Measurements from ENCODE around the gene DENND6B.

The DENND6B gene

GRCh38 chr22:50298266-50298637 lies 28.6 kb downstream of the DENND6B start:
- no peak for DNase-seq
- no peaks in the 10 kb centered on the region for H3K36me3 ChIP-seq (ENCODE audit: control insufficient read depth, insufficient read depth, low read length)
- H3K9me3 ChIP-seq (ENCODE audit: control insufficient read depth, low read length) = no peaks in the 10 kb centered on the region
- H3K4me3 ChIP-seq (ENCODE audit: insufficient read depth, low read depth, low read length, poor library complexity, severe bottlenecking) = no peak overlapping the region
- no peak overlapping the region for H3K27ac ChIP-seq (ENCODE audit: insufficient read depth, low read length, poor library complexity, severe bottlenecking)
- H3K4me1 ChIP-seq (ENCODE audit: control insufficient read depth, insufficient read depth, low read length, poor library complexity, severe bottlenecking) = no peaks in the 10 kb centered on the region
- peaks cover 6% of the 10 kb centered on the region for H3K27me3 ChIP-seq (replicated peaks; ENCODE audit: control insufficient read depth, insufficient read depth, low read length, poor library complexity, severe bottlenecking)

GRCh38 chr22:50297510-50298265 lies 29.1 kb downstream of the DENND6B start:
- H3K9me3 ChIP-seq (ENCODE audit: control insufficient read depth, low read length) = no peaks in the 10 kb centered on the region
- DNase-seq = no peak
- peaks cover 9% of the 10 kb centered on the region for H3K27me3 ChIP-seq (replicated peaks; ENCODE audit: control insufficient read depth, insufficient read depth, low read length, poor library complexity, severe bottlenecking)
- no peak overlapping the region for H3K27ac ChIP-seq (ENCODE audit: insufficient read depth, low read length, poor library complexity, severe bottlenecking)
- no peak overlapping the region for H3K4me3 ChIP-seq (ENCODE audit: insufficient read depth, low read depth, low read length, poor library complexity, severe bottlenecking)
- no peaks in the 10 kb centered on the region for H3K36me3 ChIP-seq (ENCODE audit: control insufficient read depth, insufficient read depth, low read length)
- H3K4me1 ChIP-seq (ENCODE audit: control insufficient read depth, insufficient read depth, low read length, poor library complexity, severe bottlenecking) = no peaks in the 10 kb centered on the region

DNA sequence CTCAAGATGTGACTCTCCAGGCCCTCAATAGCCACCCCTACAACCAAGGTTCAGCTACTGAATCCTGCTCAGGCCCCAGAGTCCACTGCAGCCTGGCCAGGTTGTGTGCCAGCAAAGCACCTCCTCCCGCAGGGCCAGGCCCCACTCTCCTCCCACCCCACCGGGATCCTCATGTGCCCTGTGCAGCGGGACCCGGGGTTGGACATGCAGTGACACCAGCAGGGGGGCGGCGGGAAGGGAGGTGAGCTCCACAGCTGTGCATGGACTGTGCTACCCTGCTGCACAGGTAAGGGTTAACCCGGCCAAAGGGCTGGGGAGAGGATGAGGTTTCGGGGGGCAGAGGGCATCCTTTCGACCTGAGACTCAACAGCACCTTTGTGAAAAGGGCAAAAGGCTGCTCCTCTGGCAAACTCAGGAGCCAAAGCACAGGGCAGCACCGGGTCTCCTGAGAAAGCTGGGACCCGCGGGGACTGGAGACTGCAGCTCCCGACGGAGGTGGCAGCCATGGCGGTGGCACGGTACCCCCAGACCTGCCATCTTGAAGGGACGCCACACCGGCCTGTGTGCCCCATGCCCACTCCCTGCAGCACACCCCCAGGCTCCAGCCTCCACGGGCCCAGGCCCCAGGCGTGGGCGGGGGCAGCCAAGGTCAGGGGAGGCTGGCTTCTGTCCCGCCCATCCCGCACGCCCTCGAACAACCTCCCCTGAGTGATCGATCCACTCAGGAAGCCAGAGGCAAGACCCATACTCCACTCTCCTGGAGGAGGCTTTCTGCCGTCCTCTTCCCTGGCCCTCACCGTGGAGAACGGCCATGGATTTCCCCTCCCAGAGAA lies 29.9 kb downstream of the DENND6B start:
- no peaks in the 10 kb centered on the region for H3K9me3 ChIP-seq (ENCODE audit: control insufficient read depth, low read length)
- H3K36me3 ChIP-seq (ENCODE audit: control insufficient read depth, insufficient read depth, low read length) = no peaks in the 10 kb centered on the region
- no peaks in the 10 kb centered on the region for H3K4me1 ChIP-seq (ENCODE audit: control insufficient read depth, insufficient read depth, low read length, poor library complexity, severe bottlenecking)
- H3K27me3 ChIP-seq (replicated peaks; ENCODE audit: control insufficient read depth, insufficient read depth, low read length, poor library complexity, severe bottlenecking) = peaks cover 13% of the 10 kb centered on the region
- no peak overlapping the region for H3K4me3 ChIP-seq (ENCODE audit: insufficient read depth, low read depth, low read length, poor library complexity, severe bottlenecking)
- no peak overlapping the region for H3K27ac ChIP-seq (ENCODE audit: insufficient read depth, low read length, poor library complexity, severe bottlenecking)
- DNase-seq = no peak

- DNase-seq = no peak
- H3K27ac ChIP-seq (ENCODE audit: insufficient read depth, low read length, poor library complexity, severe bottlenecking) = no peak overlapping the region
- H3K27me3 ChIP-seq (replicated peaks; ENCODE audit: control insufficient read depth, insufficient read depth, low read length, poor library complexity, severe bottlenecking) = peaks cover 17% of the 10 kb centered on the region
- H3K4me3 ChIP-seq (ENCODE audit: insufficient read depth, low read depth, low read length, poor library complexity, severe bottlenecking) = no peak overlapping the region
- H3K36me3 ChIP-seq (ENCODE audit: control insufficient read depth, insufficient read depth, low read length) = no peaks in the 10 kb centered on the region
- H3K9me3 ChIP-seq (ENCODE audit: control insufficient read depth, low read length) = no peaks in the 10 kb centered on the region
- no peaks in the 10 kb centered on the region for H3K4me1 ChIP-seq (ENCODE audit: control insufficient read depth, insufficient read depth, low read length, poor library complexity, severe bottlenecking)
Observed at GRCh38 chr22:50294319-50294656, 32.5 kb downstream of the DENND6B start.

GRCh38 chr22:50293441-50294318 lies 33.1 kb downstream of the DENND6B start:
- Histone ChIP-seq H3K4me3 (ENCODE audit: insufficient read depth, low read depth, low read length, poor library complexity, severe bottlenecking) (no peak overlapping the region), H3K27ac (ENCODE audit: insufficient read depth, low read length, poor library complexity, severe bottlenecking) (no peak overlapping the region), H3K36me3 (ENCODE audit: control insufficient read depth, insufficient read depth, low read length) (no peaks in the 10 kb centered on the region)

GRCh38 chr22:50292643-50293440 lies 34.0 kb downstream of the DENND6B start:
- Histone ChIP-seq H3K4me1 (ENCODE audit: control insufficient read depth, insufficient read depth, low read length, poor library complexity, severe bottlenecking) (no peaks in the 10 kb centered on the region), H3K4me3 (ENCODE audit: insufficient read depth, low read depth, low read length, poor library complexity, severe bottlenecking) (no peak overlapping the region), H3K27ac (ENCODE audit: insufficient read depth, low read length, poor library complexity, severe bottlenecking) (no peak overlapping the region)

More at GRCh38 chr22:50293441-50294318, 33.1 kb downstream of the DENND6B start:
- DNase-seq = no peak
- Histone ChIP-seq H3K27me3 (replicated peaks; ENCODE audit: control insufficient read depth, insufficient read depth, low read length, poor library complexity, severe bottlenecking) (peaks cover 17% of the 10 kb centered on the region), H3K9me3 (ENCODE audit: control insufficient read depth, low read length) (no peaks in the 10 kb centered on the region), H3K4me1 (ENCODE audit: control insufficient read depth, insufficient read depth, low read length, poor library complexity, severe bottlenecking) (no peaks in the 10 kb centered on the region)

GRCh38 chr22:50289942-50290630 lies 36.7 kb downstream of the DENND6B start:
- Histone ChIP-seq H3K4me3 (ENCODE audit: insufficient read depth, low read depth, low read length, poor library complexity, severe bottlenecking) (no peak overlapping the region), H3K27ac (ENCODE audit: insufficient read depth, low read length, poor library complexity, severe bottlenecking) (no peak overlapping the region), H3K27me3 (replicated peaks; ENCODE audit: control insufficient read depth, insufficient read depth, low read length, poor library complexity, severe bottlenecking) (peaks cover 11% of the 10 kb centered on the region), H3K36me3 (ENCODE audit: control insufficient read depth, insufficient read depth, low read length) (no peaks in the 10 kb centered on the region), H3K9me3 (ENCODE audit: control insufficient read depth, low read length) (no peaks in the 10 kb centered on the region), H3K4me1 (ENCODE audit: control insufficient read depth, insufficient read depth, low read length, poor library complexity, severe bottlenecking) (no peaks in the 10 kb centered on the region)
- no peak for DNase-seq

More at GRCh38 chr22:50292643-50293440, 34.0 kb downstream of the DENND6B start:
- Histone ChIP-seq H3K36me3 (ENCODE audit: control insufficient read depth, insufficient read depth, low read length) (no peaks in the 10 kb centered on the region), H3K27me3 (replicated peaks; ENCODE audit: control insufficient read depth, insufficient read depth, low read length, poor library complexity, severe bottlenecking) (peaks cover 16% of the 10 kb centered on the region), H3K9me3 (ENCODE audit: control insufficient read depth, low read length) (no peaks in the 10 kb centered on the region)
- DNase-seq = no peak

GRCh38 chr22:50289151-50289941 lies 37.5 kb downstream of the DENND6B start:
- no peaks in the 10 kb centered on the region for H3K36me3 ChIP-seq (ENCODE audit: control insufficient read depth, insufficient read depth, low read length)

More at GRCh38 chr22:50289151-50289941, 37.5 kb downstream of the DENND6B start:
- DNase-seq = no peak
- no peak overlapping the region for H3K27ac ChIP-seq (ENCODE audit: insufficient read depth, low read length, poor library complexity, severe bottlenecking)
- H3K4me1 ChIP-seq (ENCODE audit: control insufficient read depth, insufficient read depth, low read length, poor library complexity, severe bottlenecking) = no peaks in the 10 kb centered on the region
- peaks cover 11% of the 10 kb centered on the region for H3K27me3 ChIP-seq (replicated peaks; ENCODE audit: control insufficient read depth, insufficient read depth, low read length, poor library complexity, severe bottlenecking)
- no peaks in the 10 kb centered on the region for H3K9me3 ChIP-seq (ENCODE audit: control insufficient read depth, low read length)
- no peak overlapping the region for H3K4me3 ChIP-seq (ENCODE audit: insufficient read depth, low read depth, low read length, poor library complexity, severe bottlenecking)

All from effector memory CD4-positive, alpha-beta T cell (primary cell).